Measurements from ENCODE around the gene USP44. TPM values are rescaled to one million over a fixed set of nuclear protein-coding genes. Genes with fewer than 3 reads are reported as not detected.

USP44 gene
- under 1 TPM; 0.11 to 0.34 (median 0.24) TPM for total RNA-seq
- polyA plus RNA-seq = under 1 TPM; 0.13 to 0.17 (median 0.14) TPM
- long read RNA-seq, donor 1 = 0 reads
- long read RNA-seq, donor 2 = 0 reads

DNA sequence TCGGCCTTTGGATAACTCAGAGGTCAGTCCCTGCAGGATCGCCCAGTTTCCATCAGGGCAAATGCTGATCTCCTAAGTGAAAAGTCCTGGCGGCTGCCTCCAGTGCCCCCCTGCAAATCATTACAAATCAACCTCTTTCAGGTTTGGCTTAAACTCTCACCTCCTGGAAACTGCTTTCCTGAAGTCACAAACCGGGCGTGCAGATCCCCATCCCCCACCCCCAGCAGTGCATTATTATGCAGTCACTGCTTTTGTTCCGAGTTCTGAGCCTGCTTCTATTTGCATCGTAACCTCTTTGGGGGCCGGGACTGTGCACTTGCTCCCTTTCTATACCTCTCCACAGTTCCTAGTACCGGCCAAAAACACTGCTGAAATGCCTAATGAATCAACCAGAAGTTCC is at the start of gene USP44:
USP44 (minus strand) TSS at position 172 of the 400 bp plus-strand sequence. CDS start 17,220 bp downstream, outside the sequence.
- no peak for TF ChIP-seq CTCF (IDR thresholded peaks at IDR 0.05)
- Histone ChIP-seq H3K27me3 (ENCODE audit: insufficient read depth in 3 of 3, low read length in 2 of 3) (peaks cover 0 to 31% (median 18%) of the 10 kb centered on the region in 3 donors), H3K36me3 (ENCODE audit: insufficient read depth in 1 of 2, low read depth in 1 of 2) (no peaks in the 10 kb centered on the region), H3K4me3 (no peak within 1 kb of the TSS), H3K27ac (no peak within 1 kb of the TSS), H3K4me1 (no peaks in the 10 kb centered on the region), H3K9me3 (peaks cover 8% of the 10 kb centered on the region)
- intact Hi-C loops (cut with DNase I) = no loop called here
- WGBS, 3 donors = 40 to 51% (median 40%) methylated on average over 9 of the region's 9 CpGs
- DNase-seq (no peak), ATAC-seq (no peak)

DNA sequence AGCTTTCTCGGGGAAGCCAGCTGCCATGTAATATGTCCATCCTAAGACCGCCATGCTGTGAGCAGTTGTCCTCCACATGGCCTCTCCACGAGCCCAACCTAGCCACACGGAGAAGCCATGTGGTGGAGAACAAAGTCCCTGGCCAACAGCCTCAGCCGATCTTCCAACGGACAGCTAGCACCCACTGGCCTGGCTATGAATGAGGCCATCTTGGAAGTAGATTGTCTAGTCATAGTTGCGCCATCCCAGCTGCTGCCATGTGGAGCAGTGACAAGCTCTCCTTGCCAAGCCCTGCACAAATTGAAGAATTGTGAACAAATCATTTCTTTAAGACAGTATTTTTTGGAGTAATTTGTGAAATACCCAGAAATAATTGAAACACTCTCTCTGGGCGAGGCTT is 49.3 kb upstream of the USP44 start:
- Histone ChIP-seq H3K36me3 (ENCODE audit: insufficient read depth in 1 of 2, low read depth in 1 of 2) (no peaks in the 10 kb centered on the region), H3K27ac (no peak overlapping the region), H3K9me3 (no peaks in the 10 kb centered on the region), H3K27me3 (ENCODE audit: insufficient read depth in 3 of 3, low read length in 2 of 3) (no peaks in the 10 kb centered on the region), H3K4me3 (no peak overlapping the region), H3K4me1 (no peaks in the 10 kb centered on the region)
- peak; percentile 44 to 59 for DNase-seq
- ATAC-seq = peak in 1 of 4 donors; percentile 45
- no peak for TF ChIP-seq CTCF (IDR thresholded peaks at IDR 0.05)
- intact Hi-C loops (cut with DNase I) = no loop called here
- 70 to 91% (median 76%) methylated on average over 8 of the region's 8 CpGs for WGBS, 3 donors

- H3K27me3 ChIP-seq (ENCODE audit: insufficient read depth in 3 of 3, low read length in 2 of 3) = no peaks in the 10 kb centered on the region
- no peaks in the 10 kb centered on the region for H3K9me3 ChIP-seq
- no peak overlapping the region for H3K4me3 ChIP-seq
- H3K4me1 ChIP-seq = no peaks in the 10 kb centered on the region
- H3K27ac ChIP-seq = no peak overlapping the region
- H3K36me3 ChIP-seq (ENCODE audit: insufficient read depth in 1 of 2, low read depth in 1 of 2) = no peaks in the 10 kb centered on the region
- intact Hi-C loops (cut with DNase I) = no loop called here
- ATAC-seq (no peak), DNase-seq (no peak)
- WGBS, 3 donors = 91 to 94% (median 94%) methylated on average over 5 of the region's 5 CpGs
- no peak for TF ChIP-seq CTCF (IDR thresholded peaks at IDR 0.05)
Measured at GRCh38 chr12:95599880-95600279, 48.6 kb upstream of the USP44 start.

- ATAC-seq = no peak
- no peak for TF ChIP-seq CTCF (IDR thresholded peaks at IDR 0.05)
Measured at GRCh38 chr12:95594136-95594535, 42.9 kb upstream of the USP44 start.

DNA sequence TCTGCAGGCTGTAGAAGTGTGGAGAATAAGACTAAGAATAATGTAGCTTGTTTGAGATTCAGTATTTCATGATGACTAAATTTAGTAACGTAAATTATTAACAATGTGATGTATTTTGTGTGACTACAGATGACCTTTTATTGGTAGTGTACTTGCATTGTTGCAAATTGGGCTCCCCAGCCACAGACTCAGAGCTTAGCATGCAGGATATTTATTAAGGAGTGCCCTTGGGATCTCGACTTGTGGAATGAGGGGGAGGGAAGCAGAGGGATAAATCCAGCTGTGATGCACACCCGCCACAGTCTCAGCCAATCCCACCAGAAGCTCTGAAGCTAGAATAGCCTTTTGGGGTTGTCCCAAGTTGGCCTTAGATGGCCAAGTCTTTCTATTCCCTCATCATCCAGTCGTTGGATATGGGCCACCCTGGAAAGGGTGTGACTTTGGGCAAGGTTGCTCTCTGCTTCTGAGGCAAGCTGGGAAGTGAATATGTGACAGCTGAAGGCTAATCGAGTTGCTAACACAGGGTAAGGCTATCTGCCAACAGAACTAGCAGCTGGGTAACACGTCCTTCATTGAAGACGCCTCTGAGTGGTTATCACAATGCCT is 42.1 kb upstream of the USP44 start:
- H3K27me3 ChIP-seq (ENCODE audit: insufficient read depth in 3 of 3, low read length in 2 of 3) = no peaks in the 10 kb centered on the region
- no peaks in the 10 kb centered on the region for H3K36me3 ChIP-seq (ENCODE audit: insufficient read depth in 1 of 2, low read depth in 1 of 2)
- no peaks in the 10 kb centered on the region for H3K9me3 ChIP-seq
- no peaks in the 10 kb centered on the region for H3K4me1 ChIP-seq
- ATAC-seq = peak; percentile 23 to 51 (median 48)
- 8 to 16% (median 9%) methylated on average over 7 of the region's 7 CpGs for WGBS, 3 donors
- no peak overlapping the region for H3K27ac ChIP-seq
- intact Hi-C loops (cut with DNase I) = no loop called here
- no peak overlapping the region for H3K4me3 ChIP-seq
- TF ChIP-seq CTCF (IDR thresholded peaks at IDR 0.05) = no peak
- DNase-seq = peak in 1 of 2 donors; percentile 68

More at GRCh38 chr12:95594136-95594535, 42.9 kb upstream of the USP44 start:
- Histone ChIP-seq H3K36me3 (ENCODE audit: insufficient read depth in 1 of 2, low read depth in 1 of 2) (no peaks in the 10 kb centered on the region), H3K27me3 (ENCODE audit: insufficient read depth in 3 of 3, low read length in 2 of 3) (no peaks in the 10 kb centered on the region), H3K4me1 (no peaks in the 10 kb centered on the region), H3K9me3 (no peaks in the 10 kb centered on the region), H3K4me3 (no peak overlapping the region), H3K27ac (no peak overlapping the region)
- WGBS, 3 donors = 39 to 42% (median 41%) methylated on average over 2 of the region's 2 CpGs
- intact Hi-C loops (cut with DNase I) = no loop called here
- no peak for DNase-seq

All from psoas muscle (tissue), 8 donors.